OCI-LY7 (cell line): ENCODE results near the gene NPB.

ENCODE experiments used
- CTCF ChIP-seq: fragments of 200-600 bp; sonication (generic); conservative IDR thresholded peaks from 2 replicates; pipeline ENCODE4 v1.5.1; 2014; ENCODE audit warnings: mild to moderate bottlenecking, antibody characterized with exemption, low read length, moderate library complexity, mixed read lengths
- EZH2phosphoT487 ChIP-seq: fragments of 200-600 bp; sonication (generic); IDR thresholded peaks from 2 replicates; pipeline ENCODE4 v1.6.1; 2018; ENCODE audit warnings: low read depth, borderline replicate concordance, mild to moderate bottlenecking, mixed run types, antibody characterized with exemption, low read length, moderate library complexity, mixed read lengths

GRCh38 chr17:81877569-81877968 lies 24.5 kb upstream of the NPB start:
- TF ChIP-seq CTCF (no peak), EZH2phosphoT487 (no peak)
